GM19372 (cell line): ENCODE measurements around the gene PLA2G4A.
A peak's percentile ranks its signal among the peaks of the same experiment; 100 is the strongest.

Source experiments
- ATAC-seq: cut with Tn5 transposase; IDR thresholded peaks from one replicate; pipeline ENCODE4 v1.9.1; 2021; ENCODE audit warnings: mild to moderate bottlenecking, low read depth, moderate library complexity; ENCODE audit not compliant: unreplicated experiment

The PLA2G4A gene

GRCh38 chr1:186828611-186829454 is at the start of gene PLA2G4A:
Gene PLA2G4A, plus strand, starts transcription at chr1:186828949. Its CDS starts 25,406 bp downstream, at chr1:186854355.
- peak; percentile 78 for ATAC-seq

- no peak for ATAC-seq
These were observed 48.7 kb upstream of the PLA2G4A start for GRCh38 chr1:186780076-186780475.

- ATAC-seq = no peak
These were observed 47.0 kb upstream of the PLA2G4A start for GRCh38 chr1:186781730-186782129.

GRCh38 chr1:186782791-186783190 is 46.0 kb upstream of the PLA2G4A start:
- ATAC-seq = no peak

GRCh38 chr1:186783193-186783592 is 45.6 kb upstream of the PLA2G4A start:
- no peak for ATAC-seq

GRCh38 chr1:186785503-186785902 is 43.2 kb upstream of the PLA2G4A start:
- ATAC-seq = no peak

GRCh38 chr1:186790101-186790500 is 38.6 kb upstream of the PLA2G4A start:
- ATAC-seq = no peak

GRCh38 chr1:186792870-186793581 is 35.7 kb upstream of the PLA2G4A start:
- ATAC-seq = no peak

- ATAC-seq = no peak
These were observed 35.2 kb upstream of the PLA2G4A start for GRCh38 chr1:186793582-186793927.

GRCh38 chr1:186798960-186799688 is 29.6 kb upstream of the PLA2G4A start:
- no peak for ATAC-seq

- ATAC-seq = peak; percentile 74
These were observed 29.1 kb upstream of the PLA2G4A start for GRCh38 chr1:186799689-186800054.

- ATAC-seq = no peak
These were observed 26.4 kb upstream of the PLA2G4A start for GRCh38 chr1:186802388-186802787.

- no peak for ATAC-seq
These were observed 24.1 kb upstream of the PLA2G4A start for GRCh38 chr1:186804679-186805078.

GRCh38 chr1:186806477-186806876 is 22.3 kb upstream of the PLA2G4A start:
- ATAC-seq = no peak

GRCh38 chr1:186807163-186807562 is 21.6 kb upstream of the PLA2G4A start:
- no peak for ATAC-seq

- no peak for ATAC-seq
These were observed 16.9 kb upstream of the PLA2G4A start for GRCh38 chr1:186811892-186812291.

GRCh38 chr1:186812570-186812969 is 16.2 kb upstream of the PLA2G4A start:
- ATAC-seq = no peak

- ATAC-seq = no peak
These were observed 15.3 kb upstream of the PLA2G4A start for GRCh38 chr1:186813420-186813819.

GRCh38 chr1:186819126-186819525 is 9.6 kb upstream of the PLA2G4A start:
- ATAC-seq = peak; percentile 59

- ATAC-seq = peak; percentile 33
These were observed 9.2 kb upstream of the PLA2G4A start for GRCh38 chr1:186819563-186819962.
